Liver (tissue), 9 donors: ENCODE data around the gene OR2J3. TPM values are rescaled to one million over a fixed set of nuclear protein-coding genes. Genes with fewer than 3 reads are reported as not detected.

Experiments used
- DNase-seq: peaks from one replicate; pipeline ENCODE4 v3.0.0-alpha.2; 2017; ENCODE audit warnings: low spot score
- H3K27ac ChIP-seq, 2 donors: one replicate each; pipeline ENCODE4 v1.7.0; 2013; ENCODE audit warnings: inconsistent platforms in 2 of 2, low read length in 2 of 2, control low read depth in 1 of 2, low read depth in 1 of 2, mild to moderate bottlenecking in 1 of 2
- H3K27me3 ChIP-seq, 4 donors: one replicate each; pipeline versions ENCODE4 v1.6.1 to v1.7.0; 2013; ENCODE audit warnings: low read length in 3 of 4, inconsistent platforms in 1 of 4, mild to moderate bottlenecking in 1 of 4, moderate library complexity in 1 of 4; ENCODE audit not compliant: control insufficient read depth in 4 of 4, insufficient read depth in 4 of 4
- H3K36me3 ChIP-seq, 4 donors: one replicate each; pipeline versions ENCODE4 v1.6.1 to v1.7.0; 2013; ENCODE audit warnings: low read length in 3 of 4, mild to moderate bottlenecking in 3 of 4, low read depth in 1 of 4, moderate library complexity in 1 of 4; ENCODE audit not compliant: control insufficient read depth in 4 of 4, insufficient read depth in 3 of 4
- H3K4me1 ChIP-seq, 4 donors: one replicate each; pipeline versions ENCODE4 v1.6.1 to v1.7.0; 2013; ENCODE audit warnings: low read length in 3 of 4, mild to moderate bottlenecking in 3 of 4, moderate library complexity in 1 of 4; ENCODE audit not compliant: control insufficient read depth in 4 of 4, insufficient read depth in 4 of 4
- H3K4me3 ChIP-seq, 3 donors: one replicate each; pipeline versions ENCODE4 v1.6.1 to v1.7.0; 2013; ENCODE audit warnings: low read length in 3 of 3, control low read depth in 1 of 3, low read depth in 1 of 3, mild to moderate bottlenecking in 1 of 3
- H3K9ac ChIP-seq, 2 donors: one replicate each; pipeline ENCODE4 v1.7.0; 2013; ENCODE audit warnings: low read length in 2 of 2, mild to moderate bottlenecking in 2 of 2, moderate library complexity in 2 of 2, control low read depth in 1 of 2, low read depth in 1 of 2
- H3K9me3 ChIP-seq, 4 donors: one replicate each; pipeline versions ENCODE4 v1.6.1 to v1.7.0; 2013; ENCODE audit warnings: low read length in 3 of 4; ENCODE audit not compliant: control insufficient read depth in 4 of 4
- ATF3 ChIP-seq: IDR thresholded peaks from 2 replicates; pipeline ENCODE4 v1.6.1; 2016; ENCODE audit warnings: antibody characterized with exemption
- CTCF ChIP-seq: fragments of 150-350 bp; IDR thresholded peaks from 2 replicates; pipeline ENCODE4 v1.5.1; 2017; ENCODE audit warnings: improper control_type of control experiment, low read depth, low read length; ENCODE audit not compliant: missing input control
- FOXA1 ChIP-seq: IDR thresholded peaks from 2 replicates; pipeline ENCODE4 v1.6.1; 2016; ENCODE audit warnings: antibody characterized with exemption
- GABPA ChIP-seq, 2 donors: IDR thresholded peaks in 1 of 2; conservative IDR thresholded peaks in 1 of 2; 2 replicates each; pipeline ENCODE4 v1.6.1; 2016; ENCODE audit warnings: antibody characterized with exemption in 2 of 2, mild to moderate bottlenecking in 1 of 2, moderate library complexity in 1 of 2
- RAD21 ChIP-seq, 2 donors: IDR thresholded peaks; 2 replicates each; pipeline ENCODE4 v1.6.1; 2016; ENCODE audit warnings: antibody characterized with exemption in 2 of 2, mild to moderate bottlenecking in 2 of 2
- REST ChIP-seq: IDR thresholded peaks from 2 replicates; pipeline ENCODE4 v1.6.1; 2016; ENCODE audit warnings: antibody characterized with exemption, mild to moderate bottlenecking
- RXRA ChIP-seq, 2 donors: IDR thresholded peaks; 2 replicates each; pipeline ENCODE4 v1.6.1; 2017 to 2018; ENCODE audit warnings: antibody characterized with exemption in 2 of 2, mild to moderate bottlenecking in 1 of 2
- SP1 ChIP-seq: IDR thresholded peaks from 2 replicates; pipeline ENCODE4 v1.6.1; 2018; ENCODE audit warnings: antibody characterized with exemption, mild to moderate bottlenecking
- TAF1 ChIP-seq: conservative IDR thresholded peaks from 2 replicates; pipeline ENCODE4 v1.6.1; 2016; ENCODE audit warnings: antibody characterized with exemption, mild to moderate bottlenecking
- WGBS: extraction: QIAGEN DNeasy Blood & Tissue Kit; methylation state at CpG from one replicate; pipeline ENCODE4 v1.1.7; 2013; 5-methylcytosine and 5-hydroxymethylcytosine counted together
- polyA plus RNA-seq, 2 donors: library from polyadenylated mRNA; stranded (reverse) in 1 of 2; unstranded in 1 of 2; fragments of 200-250 nt in 1 of 2; fragments of >200 nt in 1 of 2; fragmentation: Nextera tagmentation in 1 of 2; extraction: Ambion mirVana in 1 of 2; gene quantifications; one replicate each; pipeline versions ENCODE4 v1.2.1 to v1.2.3, GENCODE V29; 2013 to 2015
- total RNA-seq, 2 donors: library from RNA; depleted of rRNA; stranded (reverse); fragments of >200 nt; gene quantifications; one replicate each; pipeline ENCODE4 v1.2.3, GENCODE V29; 2014
- donor health status: healthy.
- donor health status: healthy.
- donor health status: healthy.
- donor health status: healthy.
- donor health status: healthy.

Gene OR2J3
- total RNA-seq: under 1 TPM in 1 of 2 donors, not detected in 1; 0.14 TPM
- polyA plus RNA-seq: not detected

GRCh38 chr6:29107758-29108157 is at the start of gene OR2J3:
TSS of gene OR2J3 (plus strand) at chr6:29108058. CDS start at chr6:29111891, 3,833 bp downstream.
- Histone ChIP-seq H3K27ac (no peak within 1 kb of the TSS), H3K9me3 (no peaks in the 10 kb centered on the region), H3K36me3 (no peaks in the 10 kb centered on the region), H3K9ac (no peak within 1 kb of the TSS), H3K27me3 (peaks cover 0 to 2% (median 0%) of the 10 kb centered on the region in 4 donors), H3K4me1 (no peaks in the 10 kb centered on the region), H3K4me3 (no peak within 1 kb of the TSS)
- no peak for DNase-seq
- 33% methylated on average over 1 of the region's 1 CpG for WGBS
- TF ChIP-seq RXRA (IDR thresholded peaks at IDR 0.05): no peak
- no peak for TF ChIP-seq ATF3
- no peak for TF ChIP-seq REST
- no peak for TF ChIP-seq SP1
- TF ChIP-seq FOXA1: no peak
- TF ChIP-seq TAF1: no peak
- TF ChIP-seq CTCF: no peak

GRCh38 chr6:29071831-29072723 is 35.8 kb upstream of the OR2J3 start:
- Histone ChIP-seq H3K27ac (no peak overlapping the region), H3K4me3 (no peak overlapping the region), H3K9me3 (no peaks in the 10 kb centered on the region), H3K9ac (no peak overlapping the region), H3K27me3 (no peaks in the 10 kb centered on the region), H3K36me3 (no peaks in the 10 kb centered on the region), H3K4me1 (no peaks in the 10 kb centered on the region)
- peak; percentile 64 for TF ChIP-seq CTCF
- TF ChIP-seq TAF1: no peak
- peak; percentile 55 to 82 for TF ChIP-seq RAD21 (IDR thresholded peaks at IDR 0.05)
- TF ChIP-seq GABPA (IDR thresholded peaks at IDR 0.05 in 1 of 2, conservative IDR thresholded peaks at IDR 0.05 in 1 of 2): no peak
- no peak for TF ChIP-seq REST
- no peak for TF ChIP-seq RXRA (IDR thresholded peaks at IDR 0.05)
- WGBS: 32% methylated on average over 9 of the region's 9 CpGs
- no peak for DNase-seq
